Endothelial cell of umbilical vein (primary cell): Measurements from ENCODE around the gene TPCN2. TPM values are rescaled to one million over a fixed set of nuclear protein-coding genes. Genes with fewer than 3 reads are reported as not detected.

Experiments used
- BruUV-seq: library from RNA; stranded (reverse); fragments of 400-500 nt; replicated peaks from 2 replicates; lab custom pipeline; 2021; lab: Mats Ljungman, UMichigan
- CTCF ChIA-PET: fragments of 300-600, 350-600 bp; sonication (Branson Sonifier 250); formaldehyde crosslinking; loops from one replicate; lab custom pipeline; 2021; ENCODE audit warnings: antibody characterized with exemption, inconsistent platforms; lab: Charles Lee
- POLR2A ChIA-PET: fragments of 300-600, 350-600 bp; sonication (Branson Sonifier 250); formaldehyde crosslinking; loops from one replicate; lab custom pipeline; 2021; ENCODE audit warnings: antibody characterized with exemption, inconsistent platforms; lab: Charles Lee
- DNase-seq: peaks from one replicate; pipeline ENCODE4 v3.0.0-alpha.2; 2011; ENCODE audit warnings: low read depth, low spot score
- FAIRE-seq: peaks from 2 replicates; lab custom pipeline; 2011; peaks lifted over from hg19 to GRCh38; lab: Jason Lieb, UNC
- H2AFZ ChIP-seq: 2 replicates; pipeline ENCODE4 v1.6.0; 2012; ENCODE audit warnings: low read depth, low read length, control low read depth, inconsistent platforms
- H3K27ac ChIP-seq: 2 replicates; pipeline ENCODE4 v1.5.1; 2011; ENCODE audit warnings: low read depth, mild to moderate bottlenecking, control low read depth, low read length, moderate library complexity; ENCODE audit not compliant: insufficient read depth
- H3K27me3 ChIP-seq, 2 experiments: 2 replicates each; pipeline versions ENCODE4 v1.6.0 to v1.6.1; 2011; ENCODE audit warnings: low read length in 2 of 2, mixed read lengths in 1 of 2; ENCODE audit not compliant: control insufficient read depth in 2 of 2, insufficient read depth in 2 of 2
- H3K36me3 ChIP-seq, 2 experiments: 2 replicates in 1 of 2; 3 replicates in 1 of 2; pipeline ENCODE4 v1.5.1; 2011; ENCODE audit warnings: low read length in 2 of 2, mild to moderate bottlenecking in 1 of 2, moderate library complexity in 1 of 2; ENCODE audit not compliant: control insufficient read depth in 2 of 2, insufficient read depth in 2 of 2; ENCODE audit errors: extremely low read depth in 1 of 2
- H3K4me1 ChIP-seq: 3 replicates; pipeline ENCODE4 v1.5.1; 2011; ENCODE audit warnings: mild to moderate bottlenecking, low read length; ENCODE audit not compliant: control insufficient read depth, insufficient read depth; ENCODE audit errors: extremely low read depth
- H3K4me2 ChIP-seq: 2 replicates; pipeline ENCODE4 v1.6.1; 2011; ENCODE audit warnings: low read length, control low read depth, mixed read lengths; ENCODE audit not compliant: insufficient read depth
- H3K4me3 ChIP-seq, 3 experiments: fragments of 200-600 bp in 1 of 3; sonication (generic), shearing (Covaris generic) in 1 of 3; replicated peaks in 1 of 3; 2 replicates each; pipeline ENCODE4 v1.5.1; 2011 to 2016; ENCODE audit warnings: control low read depth in 3 of 3, low read length in 3 of 3, mild to moderate bottlenecking in 2 of 3, inconsistent platforms in 1 of 3, low read depth in 1 of 3, moderate library complexity in 1 of 3; ENCODE audit not compliant: insufficient read depth in 1 of 3
- H3K79me2 ChIP-seq: 2 replicates; pipeline ENCODE4 v1.6.0; 2012; ENCODE audit warnings: low read length, inconsistent platforms; ENCODE audit not compliant: control insufficient read depth, insufficient read depth
- H3K9ac ChIP-seq: replicated peaks from 2 replicates; pipeline ENCODE3; 2011; ENCODE audit warnings: low read length, control low read depth; ENCODE audit not compliant: insufficient read depth; ENCODE audit errors: extremely low read depth
- H3K9me1 ChIP-seq: replicated peaks from 3 replicates; pipeline ENCODE4 v1.6.0; 2011; ENCODE audit warnings: mild to moderate bottlenecking, low read length; ENCODE audit not compliant: control insufficient read depth, insufficient read depth; ENCODE audit errors: extremely low read depth
- H3K9me3 ChIP-seq: replicated peaks from 2 replicates; pipeline ENCODE4 v1.5.1; 2012; ENCODE audit warnings: low read length, inconsistent platforms; ENCODE audit not compliant: control insufficient read depth, insufficient read depth
- H4K20me1 ChIP-seq: replicated peaks from 2 replicates; pipeline ENCODE3; 2011; ENCODE audit warnings: mild to moderate bottlenecking, low read length; ENCODE audit not compliant: control insufficient read depth, insufficient read depth; ENCODE audit errors: extremely low read depth
- CTCF ChIP-seq, 2 donors: IDR thresholded peaks; 1 replicate in 1 of 2; 2 replicates in 1 of 2; pipeline ENCODE4 v1.5.1; 2011; ENCODE audit warnings: low read length in 2 of 2, mild to moderate bottlenecking in 2 of 2, moderate library complexity in 2 of 2, control low read depth in 1 of 2, inconsistent platforms in 1 of 2, low read depth in 1 of 2; ENCODE audit not compliant: insufficient read depth in 1 of 2; ENCODE audit errors: extremely low read depth in 1 of 2
- EZH2 ChIP-seq: IDR thresholded peaks from 2 replicates; pipeline ENCODE4 v1.6.1; 2012; ENCODE audit warnings: borderline replicate concordance, low read depth, mild to moderate bottlenecking, moderate library complexity, low read length, inconsistent platforms; ENCODE audit not compliant: severe bottlenecking
- FOS ChIP-seq: IDR thresholded peaks from 2 replicates; pipeline ENCODE4 v1.6.1; 2011; ENCODE audit warnings: mild to moderate bottlenecking, low read length, moderate library complexity, borderline replicate concordance; ENCODE audit not compliant: insufficient read depth
- GATA2 ChIP-seq: IDR thresholded peaks from 2 replicates; pipeline ENCODE4 v1.7.0; 2011; ENCODE audit warnings: low read depth, mild to moderate bottlenecking, moderate library complexity, mixed read lengths, low read length; ENCODE audit not compliant: insufficient read length, insufficient read depth
- JUN ChIP-seq: IDR thresholded peaks from 2 replicates; pipeline ENCODE4 v1.6.1; 2011; ENCODE audit warnings: borderline replicate concordance, low read depth; ENCODE audit not compliant: insufficient read length, insufficient read depth
- MAX ChIP-seq: IDR thresholded peaks from 2 replicates; pipeline ENCODE4 v1.6.1; 2011; ENCODE audit not compliant: insufficient read depth, insufficient read length
- MYC ChIP-seq: IDR thresholded peaks from one replicate; pipeline ENCODE4 v1.6.1; 2011; ENCODE audit warnings: mild to moderate bottlenecking, low read depth, low read length
- POLR2A ChIP-seq: IDR thresholded peaks from 2 replicates; pipeline ENCODE4 v1.6.1; 2012; ENCODE audit warnings: low read depth, mild to moderate bottlenecking, control low read depth, low read length
- POLR2AphosphoS5 ChIP-seq: IDR thresholded peaks from 2 replicates; pipeline ENCODE4 v1.6.1; 2012; ENCODE audit warnings: low read depth, mild to moderate bottlenecking, control low read depth, low read length, moderate library complexity; ENCODE audit not compliant: insufficient read depth
- dilution Hi-C: fragments of 300-500 bp; cut with MboI; formaldehyde crosslinking; loops from one replicate; pipeline ENCODE4 v1.15.0; 2019; ENCODE audit warnings: low sequenced_read_pairs; ENCODE audit not compliant: extremely low pct_ligation_motif_present
- intact Hi-C: fragments of 100-400 bp; cut with micrococcal nuclease; formaldehyde crosslinking; loops from one replicate; pipeline ENCODE4 v1.10.0; 2022
- polyA plus RNA-seq, 4 experiments: library from polyadenylated mRNA; depleted of rRNA in 3 of 4; stranded (reverse) in 3 of 4; unstranded in 1 of 4; fragments of >200 nt; gene quantifications; 2 replicates each; pipeline versions ENCODE4 v1.2.1 to v1.2.3, GENCODE V29; 2011 to 2012; ENCODE audit warnings: missing spikeins in 1 of 4
- total RNA-seq: library from RNA; stranded (reverse); gene quantifications from 2 replicates; pipeline ENCODE4 v1.2.3, GENCODE V29; 2021

Gene TPCN2
- total and polyA plus RNA-seq, 2 donors (not counting 3 experiments of a cell fraction or from before 2014, with no cell fraction given), result 10.3 to 13.4 TPM

- no peaks in the 10 kb centered on the region for H3K27me3 ChIP-seq
- no peaks in the 10 kb centered on the region for H3K36me3 ChIP-seq
- dilution Hi-C loops, result no loop called here
- no peak overlapping the region for H3K4me2 ChIP-seq
- no peak overlapping the region for H3K4me3 ChIP-seq
- H3K9me1 ChIP-seq, result no peaks in the 10 kb centered on the region
- H4K20me1 ChIP-seq, result no peaks in the 10 kb centered on the region
- no peaks in the 10 kb centered on the region for H3K4me1 ChIP-seq
- FAIRE-seq, result no peak
- H3K9ac ChIP-seq, result no peak overlapping the region
- no peaks in the 10 kb centered on the region for H3K79me2 ChIP-seq
- ChIA-PET CTCF (interaction anchor here (2.0 kb wide), 1 partner anchor 10 kb away, joined by 7 read pairs; no protein-coding TSS in a partner anchor), POLR2A (no interaction called here)
- H2AFZ ChIP-seq, result no peak overlapping the region
- no TSS peak for BruUV-seq
- no peak for TF ChIP-seq POLR2AphosphoS5
- no peak for TF ChIP-seq GATA2
- no peak for TF ChIP-seq MAX
- TF ChIP-seq FOS, result no peak
- no peak for TF ChIP-seq JUN
- no peak for TF ChIP-seq CTCF (IDR thresholded peaks at IDR 0.05; ENCODE audit: extremely low read depth in 1 of 2, insufficient read depth in 1 of 2, low read depth in 1 of 2, low read length in 2 of 2)
- TF ChIP-seq POLR2A, result no peak
- TF ChIP-seq MYC, result no peak
- no peak for TF ChIP-seq EZH2
- no peak for DNase-seq
- H3K9me3 ChIP-seq, result no peaks in the 10 kb centered on the region
- H3K27ac ChIP-seq, result no peak overlapping the region
- intact Hi-C loops, result no loop called here
These were observed 43.0 kb downstream of the TPCN2 start for GRCh38 chr11:69091638-69092165.
